Measurements from ENCODE around the gene FGR.

The FGR gene

DNA sequence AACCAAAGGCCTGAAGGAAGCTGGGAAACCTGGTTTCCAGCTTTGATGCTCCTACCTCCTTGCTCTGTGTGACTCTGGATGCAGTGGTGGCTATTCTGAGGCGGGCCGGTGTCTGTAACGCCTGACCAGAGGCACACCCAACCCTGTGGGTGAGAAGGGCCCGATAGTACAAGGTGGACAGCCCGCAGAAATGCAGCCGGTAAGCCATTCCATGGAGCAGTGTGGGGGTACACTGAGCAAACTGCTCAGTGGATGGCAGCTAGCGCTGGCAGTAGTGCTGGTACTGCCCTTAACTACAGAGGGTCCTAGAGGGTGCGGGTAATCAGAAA is 67.0 kb downstream of the FGR start:
- TF ChIP-seq POLR2A (IDR thresholded peaks at IDR 0.05; ENCODE audit: extremely low read depth, insufficient read length) = no peak
- TF ChIP-seq, protein P1, sequence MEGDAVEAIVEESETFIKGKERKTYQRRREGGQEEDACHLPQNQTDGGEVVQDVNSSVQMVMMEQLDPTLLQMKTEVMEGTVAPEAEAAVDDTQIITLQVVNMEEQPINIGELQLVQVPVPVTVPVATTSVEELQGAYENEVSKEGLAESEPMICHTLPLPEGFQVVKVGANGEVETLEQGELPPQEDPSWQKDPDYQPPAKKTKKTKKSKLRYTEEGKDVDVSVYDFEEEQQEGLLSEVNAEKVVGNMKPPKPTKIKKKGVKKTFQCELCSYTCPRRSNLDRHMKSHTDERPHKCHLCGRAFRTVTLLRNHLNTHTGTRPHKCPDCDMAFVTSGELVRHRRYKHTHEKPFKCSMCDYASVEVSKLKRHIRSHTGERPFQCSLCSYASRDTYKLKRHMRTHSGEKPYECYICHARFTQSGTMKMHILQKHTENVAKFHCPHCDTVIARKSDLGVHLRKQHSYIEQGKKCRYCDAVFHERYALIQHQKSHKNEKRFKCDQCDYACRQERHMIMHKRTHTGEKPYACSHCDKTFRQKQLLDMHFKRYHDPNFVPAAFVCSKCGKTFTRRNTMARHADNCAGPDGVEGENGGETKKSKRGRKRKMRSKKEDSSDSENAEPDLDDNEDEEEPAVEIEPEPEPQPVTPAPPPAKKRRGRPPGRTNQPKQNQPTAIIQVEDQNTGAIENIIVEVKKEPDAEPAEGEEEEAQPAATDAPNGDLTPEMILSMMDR (IDR thresholded peaks at IDR 0.05; ENCODE audit: low read depth, low read length) = no peak
- TF ChIP-seq MYC (IDR thresholded peaks at IDR 0.05; ENCODE audit: low read depth, low read length) = no peak
- no peak for DNase-seq (ENCODE audit: low read depth)
- H3K4me3 ChIP-seq (ENCODE audit: low read depth, low read length) = no peak overlapping the region

DNA sequence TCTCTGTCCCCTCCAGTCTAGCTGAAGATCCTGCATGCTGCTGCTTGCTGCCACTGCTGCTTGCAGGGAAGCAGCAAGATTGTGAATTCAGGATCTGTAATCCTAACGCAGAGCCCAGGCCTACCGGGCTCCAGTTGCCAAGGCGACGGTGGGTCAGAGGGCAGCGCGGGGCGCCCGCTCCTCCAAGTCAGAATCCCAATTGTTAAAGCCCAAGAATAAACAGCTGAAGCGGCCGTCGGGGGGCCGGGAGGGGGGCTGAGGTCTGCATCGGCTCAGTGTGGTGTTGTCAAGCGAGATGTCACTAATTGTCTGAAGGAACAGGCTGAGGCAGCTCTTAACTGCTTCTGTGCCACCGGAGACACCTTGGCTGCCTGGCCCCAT is 67.8 kb downstream of the FGR start:
- no peak for DNase-seq (ENCODE audit: low read depth)
- H3K4me3 ChIP-seq (ENCODE audit: low read depth, low read length) = no peak overlapping the region
- TF ChIP-seq POLR2A (IDR thresholded peaks at IDR 0.05; ENCODE audit: extremely low read depth, insufficient read length) = no peak
- TF ChIP-seq MYC (IDR thresholded peaks at IDR 0.05; ENCODE audit: low read depth, low read length) = no peak
- TF ChIP-seq, protein P1 (IDR thresholded peaks at IDR 0.05; ENCODE audit: low read depth, low read length) = no peak
- TF ChIP-seq, protein P2, sequence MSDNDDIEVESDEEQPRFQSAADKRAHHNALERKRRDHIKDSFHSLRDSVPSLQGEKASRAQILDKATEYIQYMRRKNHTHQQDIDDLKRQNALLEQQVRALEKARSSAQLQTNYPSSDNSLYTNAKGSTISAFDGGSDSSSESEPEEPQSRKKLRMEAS (IDR thresholded peaks at IDR 0.05; ENCODE audit: low read depth, low read length) = no peak

DNA sequence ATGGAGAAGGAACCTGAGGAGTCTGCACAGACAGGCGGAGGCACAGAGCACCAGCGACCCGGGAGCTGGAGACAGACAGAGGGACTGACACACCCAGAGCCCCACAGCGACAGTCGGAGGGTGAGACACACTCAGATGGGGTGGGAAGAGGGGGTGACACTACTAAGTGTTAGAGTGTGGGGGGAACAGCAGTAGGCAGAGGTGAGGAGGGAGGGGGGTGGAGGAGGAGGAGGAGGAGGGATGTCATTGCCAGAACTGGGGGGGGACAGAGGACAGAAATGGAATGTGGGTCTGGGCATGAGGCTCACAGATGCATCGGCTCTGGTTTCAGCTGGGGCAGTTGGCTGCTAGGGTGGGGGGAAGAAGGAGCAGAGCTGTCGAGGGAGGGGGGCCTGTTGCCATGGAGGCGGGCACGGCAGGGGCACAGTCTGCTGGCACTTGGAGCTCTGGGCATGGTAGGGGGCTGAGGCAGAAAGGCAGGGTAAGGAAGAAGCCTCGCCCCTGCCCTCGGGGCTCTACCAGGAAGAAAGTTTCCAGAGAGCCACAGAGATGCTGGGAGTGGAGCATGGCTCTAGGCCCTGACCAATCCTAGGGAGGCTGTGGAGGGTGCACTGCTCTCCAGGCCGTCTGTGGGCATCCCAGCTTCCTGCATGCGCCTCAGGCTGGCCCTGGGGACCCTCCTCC is 68.4 kb downstream of the FGR start:
- no peak for DNase-seq (ENCODE audit: low read depth)
- H3K4me3 ChIP-seq (ENCODE audit: low read depth, low read length) = no peak overlapping the region
- TF ChIP-seq MYC (IDR thresholded peaks at IDR 0.05; ENCODE audit: low read depth, low read length) (no peak), POLR2A (IDR thresholded peaks at IDR 0.05; ENCODE audit: extremely low read depth, insufficient read length) (no peak)
- TF ChIP-seq, protein P2 (IDR thresholded peaks at IDR 0.05; ENCODE audit: low read depth, low read length) = no peak
- TF ChIP-seq, protein P1 (IDR thresholded peaks at IDR 0.05; ENCODE audit: low read depth, low read length) = no peak

DNA sequence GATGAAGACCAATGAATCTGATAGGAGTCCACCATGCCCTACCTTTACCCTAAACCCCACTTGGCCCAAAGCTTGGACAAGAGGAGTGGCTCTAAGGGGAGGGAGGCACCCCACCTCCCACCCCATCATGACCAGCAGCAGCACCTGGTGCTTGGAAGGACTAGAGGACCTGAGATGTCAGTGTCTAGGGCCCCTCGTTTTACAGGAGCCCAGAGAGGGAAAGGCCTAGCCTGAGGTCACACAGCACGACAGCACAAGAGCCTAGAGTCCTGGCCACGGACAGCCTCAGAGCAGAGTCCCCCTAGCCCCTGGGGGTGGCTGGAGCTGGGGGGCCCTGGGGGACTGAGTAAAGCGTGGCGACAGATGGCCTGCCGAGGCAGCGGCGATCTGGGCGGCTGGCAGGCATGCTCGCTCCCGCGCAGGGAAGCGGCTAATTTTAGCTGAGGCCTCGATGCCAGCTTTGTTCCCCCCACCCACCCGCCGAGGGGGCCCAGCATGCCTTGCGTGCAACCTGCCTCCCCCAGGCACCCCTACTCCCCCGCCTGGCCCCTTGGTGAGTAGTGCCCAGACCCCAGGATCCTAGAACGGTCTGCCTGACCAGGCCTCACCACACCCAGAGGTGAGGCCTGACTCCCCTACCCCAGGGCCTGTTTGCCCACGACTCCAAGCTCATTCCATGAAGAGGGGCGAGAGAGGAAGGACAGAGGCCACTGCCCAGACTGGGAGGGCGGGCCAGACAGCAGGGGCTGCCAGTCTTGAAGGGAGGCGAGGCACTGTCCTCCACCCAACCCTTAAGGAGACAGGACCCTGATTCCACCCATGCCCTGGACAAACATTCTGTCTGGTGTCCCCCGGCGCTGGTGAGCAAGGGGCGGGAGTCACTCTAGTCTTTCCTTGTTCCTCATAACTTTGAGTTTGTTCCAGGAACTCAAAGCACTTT is 70.0 kb downstream of the FGR start:
- DNase-seq (ENCODE audit: low read depth) = no peak
- no peak overlapping the region for H3K4me3 ChIP-seq (ENCODE audit: low read depth, low read length)
- no peak for TF ChIP-seq POLR2A (IDR thresholded peaks at IDR 0.05; ENCODE audit: extremely low read depth, insufficient read length)
- TF ChIP-seq, protein P2 (IDR thresholded peaks at IDR 0.05; ENCODE audit: low read depth, low read length) = no peak
- no peak for TF ChIP-seq MYC (IDR thresholded peaks at IDR 0.05; ENCODE audit: low read depth, low read length)
- TF ChIP-seq, protein P1 (IDR thresholded peaks at IDR 0.05; ENCODE audit: low read depth, low read length) = no peak

DNA sequence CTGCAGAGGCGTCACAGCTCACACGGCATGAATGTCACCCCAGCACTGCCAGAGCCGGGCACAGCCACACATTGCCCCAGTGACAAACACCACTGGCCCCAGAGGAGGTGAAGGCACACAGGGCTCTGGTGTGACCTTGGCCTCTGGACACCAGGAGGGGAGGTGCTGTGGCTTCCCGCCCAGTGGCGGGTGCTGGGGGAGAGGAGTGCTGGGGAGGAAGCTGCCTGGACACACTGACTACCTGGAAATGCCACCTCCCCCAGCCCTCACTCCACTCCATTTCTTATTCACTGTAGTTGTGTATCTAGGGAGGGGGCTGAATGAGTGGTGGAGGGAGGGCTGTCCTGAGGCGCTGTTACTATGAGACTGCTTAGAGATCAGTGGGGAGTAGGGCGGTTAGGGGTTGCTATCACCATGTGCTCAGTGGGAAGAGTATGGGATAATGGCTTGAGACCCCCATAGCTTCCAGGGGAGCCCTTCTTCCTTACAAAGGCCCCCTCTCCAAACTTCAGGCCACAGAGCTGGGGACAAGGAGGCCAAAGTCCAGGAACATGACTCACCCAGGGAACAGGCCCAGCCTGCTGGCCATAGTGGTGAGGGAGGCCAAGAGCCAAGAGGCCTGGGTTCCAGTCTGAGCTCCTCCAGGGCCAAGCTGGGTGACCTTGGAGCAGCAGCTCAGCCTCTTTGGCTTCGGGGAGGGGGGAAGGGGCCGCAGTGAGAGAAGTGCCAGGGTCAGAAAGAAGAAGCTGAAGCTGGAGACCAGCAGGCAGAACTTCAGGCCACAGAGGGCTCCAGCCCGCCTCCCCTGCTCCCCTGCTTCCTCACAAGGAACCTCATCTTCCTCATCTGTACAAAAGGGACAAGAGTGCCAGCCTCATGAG is 71.2 kb downstream of the FGR start:
- TF ChIP-seq MYC (IDR thresholded peaks at IDR 0.05; ENCODE audit: low read depth, low read length) (no peak), POLR2A (IDR thresholded peaks at IDR 0.05; ENCODE audit: extremely low read depth, insufficient read length) (no peak)
- TF ChIP-seq, protein P2 (IDR thresholded peaks at IDR 0.05; ENCODE audit: low read depth, low read length) = no peak
- TF ChIP-seq, protein P1 (IDR thresholded peaks at IDR 0.05; ENCODE audit: low read depth, low read length) = no peak
- DNase-seq (ENCODE audit: low read depth) = peak; percentile 56
- no peak overlapping the region for H3K4me3 ChIP-seq (ENCODE audit: low read depth, low read length)

Measured in NB4 (cell line).